OCI-LY1 (cell line): ENCODE measurements around the gene CHSY1.

Experiments used
- H2AFZ ChIP-seq: fragments of 200-600 bp; sonication (generic), shearing (Covaris generic); 2 replicates; pipeline ENCODE4 v1.6.0; 2014; ENCODE audit warnings: antibody characterized with exemption, mild to moderate bottlenecking, low read length
- H3F3A ChIP-seq: fragments of 200-600 bp; sonication (generic), shearing (Covaris generic); 2 replicates; pipeline ENCODE4 v1.6.0; 2014; ENCODE audit warnings: mild to moderate bottlenecking, antibody characterized with exemption, low read length, moderate library complexity; ENCODE audit not compliant: insufficient read depth
- H3K27ac ChIP-seq: fragments of 200-600 bp; sonication (generic); 2 replicates; pipeline ENCODE4 v1.5.1; 2014; ENCODE audit warnings: low read length, mixed run types, mild to moderate bottlenecking, low read depth; ENCODE audit not compliant: poor library complexity, severe bottlenecking
- H3K27me3 ChIP-seq: fragments of 200-600 bp; sonication (generic); 2 replicates; pipeline ENCODE4 v1.6.0; 2014; ENCODE audit warnings: antibody characterized with exemption, mild to moderate bottlenecking, low read length, moderate library complexity; ENCODE audit not compliant: insufficient read depth
- H3K36me3 ChIP-seq: fragments of 200-600 bp; sonication (generic); 2 replicates; pipeline ENCODE4 v1.6.1; 2014; ENCODE audit warnings: mild to moderate bottlenecking, antibody characterized with exemption, low read length, moderate library complexity, mixed read lengths; ENCODE audit not compliant: insufficient read depth
- H3K4me1 ChIP-seq: fragments of 200-600 bp; sonication (generic); 2 replicates; pipeline ENCODE4 v1.5.1; 2014; ENCODE audit warnings: mild to moderate bottlenecking, low read length, moderate library complexity; ENCODE audit not compliant: insufficient read depth, severe bottlenecking
- H3K4me2 ChIP-seq: fragments of 200-600 bp; sonication (generic), shearing (Covaris generic); 2 replicates; pipeline ENCODE4 v1.6.1; 2014; ENCODE audit warnings: low read length
- H3K4me3 ChIP-seq: fragments of 200-600 bp; sonication (generic); 2 replicates; pipeline ENCODE4 v1.5.1; 2014; ENCODE audit warnings: low read length, low read depth, mild to moderate bottlenecking, mixed read lengths; ENCODE audit not compliant: poor library complexity, severe bottlenecking
- H3K79me2 ChIP-seq: fragments of 200-600 bp; shearing (Covaris generic); 2 replicates; pipeline ENCODE4 v1.6.1; 2016; ENCODE audit warnings: mixed run types, low read length, mixed read lengths; ENCODE audit not compliant: insufficient read depth
- H3K9ac ChIP-seq: fragments of 200-600 bp; sonication (generic), shearing (Covaris generic); 2 replicates; pipeline ENCODE4 v1.6.1; 2014; ENCODE audit warnings: mild to moderate bottlenecking, low read length, mixed read lengths
- H3K9me2 ChIP-seq: fragments of 200-600 bp; sonication (generic), shearing (Covaris generic); 2 replicates; pipeline ENCODE4 v1.6.1; 2014; ENCODE audit warnings: low read depth, mild to moderate bottlenecking, low read length, mixed read lengths
- H3K9me3 ChIP-seq: fragments of 200-600 bp; shearing (Covaris generic); 2 replicates; pipeline ENCODE4 v1.6.1; 2014; ENCODE audit warnings: low read length, mixed read lengths
- H4K20me1 ChIP-seq: fragments of 200-600 bp; sonication (generic), shearing (Covaris generic); 2 replicates; pipeline ENCODE4 v1.6.0; 2016; ENCODE audit warnings: mild to moderate bottlenecking, low read length; ENCODE audit not compliant: insufficient read depth
- CTCF ChIP-seq: fragments of 200-600 bp; sonication (generic), shearing (Covaris generic); IDR thresholded peaks from 2 replicates; pipeline ENCODE4 v1.5.1; 2017; ENCODE audit warnings: mild to moderate bottlenecking, antibody characterized with exemption, low read length, moderate library complexity, mixed read lengths
- EZH2 ChIP-seq: fragments of 200-600 bp; sonication (generic), shearing (Covaris generic); IDR thresholded peaks from 2 replicates; pipeline ENCODE4 v1.8.0; 2017; ENCODE audit warnings: borderline replicate concordance, mixed run types, mild to moderate bottlenecking, antibody characterized with exemption, low read length, moderate library complexity, mixed read lengths

CHSY1 gene

GRCh38 chr15:101228313-101228712 is 23.5 kb downstream of the CHSY1 start:
- no peak overlapping the region for H3K4me3 ChIP-seq
- peaks cover 7% of the 10 kb centered on the region; the same call in 1 of the 2 replicates for H3K36me3 ChIP-seq
- H3K4me2 ChIP-seq = no peak overlapping the region
- no peaks in the 10 kb centered on the region for H4K20me1 ChIP-seq
- H3K27me3 ChIP-seq = no peaks in the 10 kb centered on the region
- no peaks in the 10 kb centered on the region for H3K9me2 ChIP-seq
- TF ChIP-seq EZH2 (no peak), CTCF (no peak)
- H3K79me2 ChIP-seq = no peaks in the 10 kb centered on the region
- no peak overlapping the region for H2AFZ ChIP-seq
- no peaks in the 10 kb centered on the region for H3K4me1 ChIP-seq
- H3K9me3 ChIP-seq = peaks cover 5% of the 10 kb centered on the region; the same call in 1 of the 2 replicates
- H3K27ac ChIP-seq = no peak overlapping the region
- no peak overlapping the region for H3K9ac ChIP-seq
- H3F3A ChIP-seq = no peaks in the 10 kb centered on the region

- Histone ChIP-seq H3K27me3 (no peaks in the 10 kb centered on the region), H3K4me3 (no peak overlapping the region), H3K79me2 (no peaks in the 10 kb centered on the region), H4K20me1 (no peaks in the 10 kb centered on the region), H2AFZ (no peak overlapping the region), H3K4me1 (no peaks in the 10 kb centered on the region), H3K9ac (no peak overlapping the region), H3F3A (no peaks in the 10 kb centered on the region), H3K9me3 (peaks cover 5% of the 10 kb centered on the region; the same call in 1 of the 2 replicates), H3K9me2 (no peaks in the 10 kb centered on the region), H3K27ac (no peak overlapping the region), H3K4me2 (no peak overlapping the region), H3K36me3 (peaks cover 7% of the 10 kb centered on the region; the same call in 1 of the 2 replicates)
- TF ChIP-seq EZH2 (no peak), CTCF (no peak)
Measured at GRCh38 chr15:101225658-101226057, 26.2 kb downstream of the CHSY1 start.

- Histone ChIP-seq H3K36me3 (no peaks in the 10 kb centered on the region), H3K27ac (no peak overlapping the region), H3K79me2 (no peaks in the 10 kb centered on the region), H2AFZ (no peak overlapping the region), H3K4me3 (no peak overlapping the region), H3K27me3 (no peaks in the 10 kb centered on the region), H3F3A (no peaks in the 10 kb centered on the region), H3K9me2 (no peaks in the 10 kb centered on the region), H4K20me1 (no peaks in the 10 kb centered on the region), H3K4me2 (no peak overlapping the region), H3K4me1 (no peaks in the 10 kb centered on the region), H3K9me3 (no peaks in the 10 kb centered on the region), H3K9ac (no peak overlapping the region)
- TF ChIP-seq CTCF = no peak
- no peak for TF ChIP-seq EZH2
Measured at GRCh38 chr15:101221902-101222301, 29.9 kb downstream of the CHSY1 start.
